SK-N-MC (cell line): ENCODE results near the gene ABHD18.

ENCODE experiments used
- EZH2 ChIP-seq: fragments of 200-600 bp; sonication (generic); IDR thresholded peaks from one replicate; pipeline ENCODE4 v1.6.1; 2017; ENCODE audit warnings: antibody characterized with exemption
- FOXP2 ChIP-seq: optimal IDR thresholded peaks from 2 replicates; pipeline ENCODE3; 2011; ENCODE audit warnings: mild to moderate bottlenecking, moderate library complexity; ENCODE audit not compliant: insufficient read depth; ENCODE audit errors: extremely low read length, control extremely low read depth
- POLR2AphosphoS5 ChIP-seq: IDR thresholded peaks from 2 replicates; pipeline ENCODE4 v1.6.1; 2012; ENCODE audit warnings: mild to moderate bottlenecking, low read depth, low read length, borderline replicate concordance

- TF ChIP-seq EZH2 = no peak
- no peak for TF ChIP-seq POLR2AphosphoS5
- no peak for TF ChIP-seq FOXP2
Measured at GRCh38 chr4:127965803-127966175, 583 bp downstream of the ABHD18 start.
